ENCODE measurements around the gene ZNF302. TPM values are rescaled to one million over a fixed set of nuclear protein-coding genes. Genes with fewer than 3 reads are reported as not detected.
A peak's percentile ranks its signal among the peaks of the same experiment; 100 is the strongest.
"Not testable (repeated sequence)": the region's sequence is repeated elsewhere in the genome, so short reads cannot be mapped to it uniquely, and the experiment has no call there.

Gene ZNF302
- total RNA-seq, 1 donor from 2014 or later: 14.7 TPM

DNA sequence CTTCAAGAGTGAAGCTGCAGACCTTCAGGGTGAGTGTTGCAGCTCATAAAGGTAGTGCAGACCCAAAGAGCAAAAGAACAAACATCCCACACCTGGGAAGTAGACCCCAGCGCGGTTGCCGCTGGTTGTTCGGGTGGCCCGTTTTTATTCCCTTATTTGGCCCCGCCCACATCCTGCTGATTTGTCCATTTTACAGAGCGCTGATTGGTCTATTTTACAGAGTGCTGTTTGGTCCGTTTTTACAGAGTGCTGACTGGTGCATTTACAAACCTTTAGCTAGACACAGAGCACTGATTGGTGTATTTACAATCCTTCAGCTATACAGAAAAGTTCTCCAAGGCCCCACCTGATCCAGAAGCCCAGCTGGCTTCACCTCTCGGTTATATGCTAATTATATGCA is 1.6 kb upstream of the ZNF302 start:
- DNase-seq (ENCODE audit: low read depth): no peak
- TF ChIP-seq, protein P1, sequence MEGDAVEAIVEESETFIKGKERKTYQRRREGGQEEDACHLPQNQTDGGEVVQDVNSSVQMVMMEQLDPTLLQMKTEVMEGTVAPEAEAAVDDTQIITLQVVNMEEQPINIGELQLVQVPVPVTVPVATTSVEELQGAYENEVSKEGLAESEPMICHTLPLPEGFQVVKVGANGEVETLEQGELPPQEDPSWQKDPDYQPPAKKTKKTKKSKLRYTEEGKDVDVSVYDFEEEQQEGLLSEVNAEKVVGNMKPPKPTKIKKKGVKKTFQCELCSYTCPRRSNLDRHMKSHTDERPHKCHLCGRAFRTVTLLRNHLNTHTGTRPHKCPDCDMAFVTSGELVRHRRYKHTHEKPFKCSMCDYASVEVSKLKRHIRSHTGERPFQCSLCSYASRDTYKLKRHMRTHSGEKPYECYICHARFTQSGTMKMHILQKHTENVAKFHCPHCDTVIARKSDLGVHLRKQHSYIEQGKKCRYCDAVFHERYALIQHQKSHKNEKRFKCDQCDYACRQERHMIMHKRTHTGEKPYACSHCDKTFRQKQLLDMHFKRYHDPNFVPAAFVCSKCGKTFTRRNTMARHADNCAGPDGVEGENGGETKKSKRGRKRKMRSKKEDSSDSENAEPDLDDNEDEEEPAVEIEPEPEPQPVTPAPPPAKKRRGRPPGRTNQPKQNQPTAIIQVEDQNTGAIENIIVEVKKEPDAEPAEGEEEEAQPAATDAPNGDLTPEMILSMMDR (IDR thresholded peaks at IDR 0.05; ENCODE audit: insufficient read depth, low read length, poor library complexity, severe bottlenecking): no peak
- Histone ChIP-seq H3K36me3 (ENCODE audit: control insufficient read depth, insufficient read depth, low read length) (no peaks in the 10 kb centered on the region), H3K4me3 (ENCODE audit: low read depth, low read length) (no peak overlapping the region), H3K27me3 (ENCODE audit: control insufficient read depth, insufficient read depth, low read length) (no peaks in the 10 kb centered on the region)

DNA sequence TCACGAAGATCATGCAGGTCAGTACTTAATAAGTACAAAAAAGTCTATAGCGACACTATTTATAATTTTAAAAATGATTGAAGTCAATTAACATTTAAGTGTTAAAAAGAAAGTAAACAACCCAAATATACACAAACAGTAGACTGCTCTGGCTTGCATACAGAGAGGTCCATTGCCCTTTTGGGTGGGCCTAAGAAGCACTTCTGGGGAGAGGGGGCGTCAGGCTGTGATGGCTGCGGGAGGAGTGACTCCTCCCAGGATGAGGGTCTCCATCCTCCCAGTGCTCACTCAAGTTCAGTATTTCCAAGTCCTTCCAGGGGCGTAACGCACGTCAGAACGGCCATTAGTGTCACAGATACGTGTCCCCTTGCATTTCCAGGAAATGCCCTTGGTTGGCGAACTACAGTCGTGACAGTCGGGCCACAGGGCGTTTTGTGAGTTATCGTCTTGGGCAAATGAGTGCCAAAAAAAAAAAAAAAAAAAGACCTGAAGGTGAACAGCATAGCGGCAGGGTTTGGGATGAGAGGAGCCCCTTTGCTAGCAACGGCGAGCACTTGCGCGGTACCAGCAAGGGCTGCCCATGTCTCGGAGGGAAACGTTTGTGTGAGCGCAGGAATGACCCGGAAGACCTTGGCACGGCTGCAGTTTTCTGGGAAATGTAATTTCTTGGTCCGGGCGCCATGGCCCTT is 637 bp upstream of the ZNF302 start, which contains the start of gene SCGB2B2:
TSS of gene SCGB2B2 (minus strand) at position 463 of the 689 bp plus-strand sequence. CDS start 82,596 bp downstream, outside the sequence.
- Histone ChIP-seq H3K36me3 (ENCODE audit: control insufficient read depth, insufficient read depth, low read length) (no peaks in the 10 kb centered on the region), H3K4me3 (ENCODE audit: low read depth, low read length) (peak within 1 kb of the TSS; percentile 86), H3K27me3 (ENCODE audit: control insufficient read depth, insufficient read depth, low read length) (no peaks in the 10 kb centered on the region)
- TF ChIP-seq, protein P1 (IDR thresholded peaks at IDR 0.05; ENCODE audit: insufficient read depth, low read length, poor library complexity, severe bottlenecking): peak; percentile 15
- no peak for DNase-seq (ENCODE audit: low read depth)

DNA sequence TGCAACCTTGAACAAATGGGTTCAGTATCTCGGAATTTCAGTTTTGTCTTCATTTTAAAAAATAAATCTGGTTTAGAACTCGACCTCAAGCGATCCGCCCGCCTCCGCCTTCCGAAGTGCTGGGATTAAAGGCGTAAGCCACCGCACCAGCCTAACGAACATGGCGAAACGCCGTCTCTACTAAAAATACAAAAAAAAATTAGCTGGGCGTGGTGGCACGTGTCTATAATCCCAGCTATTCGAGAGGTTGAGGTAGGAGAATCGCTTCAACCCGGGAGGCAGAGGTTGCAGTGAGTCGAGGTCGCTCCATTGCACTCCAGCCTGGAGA is 571 bp downstream of the ZNF302 start:
- H3K27me3 ChIP-seq (ENCODE audit: control insufficient read depth, insufficient read depth, low read length): no peaks in the 10 kb centered on the region
- H3K36me3 ChIP-seq (ENCODE audit: control insufficient read depth, insufficient read depth, low read length): no peaks in the 10 kb centered on the region
- no peak for DNase-seq (ENCODE audit: low read depth)
- TF ChIP-seq, protein P1 (IDR thresholded peaks at IDR 0.05; ENCODE audit: insufficient read depth, low read length, poor library complexity, severe bottlenecking): no peak
- H3K4me3 ChIP-seq (ENCODE audit: low read depth, low read length): peak overlapping the region; percentile 86

DNA sequence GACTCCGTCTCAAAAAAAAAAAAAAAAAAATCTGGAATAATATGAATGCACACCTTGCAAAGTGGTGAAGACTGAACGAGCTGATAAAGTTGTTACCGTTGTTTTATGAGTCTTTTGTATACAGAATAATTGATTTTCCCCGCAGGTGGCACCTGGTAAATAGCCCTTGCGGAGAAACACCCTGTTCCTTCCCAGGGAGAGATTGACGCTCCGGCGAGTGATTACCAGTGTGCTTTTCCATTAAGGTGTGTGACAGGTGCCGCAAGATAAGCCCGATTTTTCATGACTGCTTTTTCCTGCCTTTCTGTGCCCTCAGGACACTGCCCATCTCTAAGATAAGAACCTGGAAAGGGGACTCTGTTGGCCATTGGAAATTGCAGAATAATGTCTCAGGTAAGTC is 943 bp downstream of the ZNF302 start:
- Histone ChIP-seq H3K4me3 (ENCODE audit: low read depth, low read length) (peak overlapping the region; percentile 86), H3K36me3 (ENCODE audit: control insufficient read depth, insufficient read depth, low read length) (no peaks in the 10 kb centered on the region), H3K27me3 (ENCODE audit: control insufficient read depth, insufficient read depth, low read length) (no peaks in the 10 kb centered on the region)
- TF ChIP-seq, protein P1 (IDR thresholded peaks at IDR 0.05; ENCODE audit: insufficient read depth, low read length, poor library complexity, severe bottlenecking): no peak
- DNase-seq (ENCODE audit: low read depth): no peak

DNA sequence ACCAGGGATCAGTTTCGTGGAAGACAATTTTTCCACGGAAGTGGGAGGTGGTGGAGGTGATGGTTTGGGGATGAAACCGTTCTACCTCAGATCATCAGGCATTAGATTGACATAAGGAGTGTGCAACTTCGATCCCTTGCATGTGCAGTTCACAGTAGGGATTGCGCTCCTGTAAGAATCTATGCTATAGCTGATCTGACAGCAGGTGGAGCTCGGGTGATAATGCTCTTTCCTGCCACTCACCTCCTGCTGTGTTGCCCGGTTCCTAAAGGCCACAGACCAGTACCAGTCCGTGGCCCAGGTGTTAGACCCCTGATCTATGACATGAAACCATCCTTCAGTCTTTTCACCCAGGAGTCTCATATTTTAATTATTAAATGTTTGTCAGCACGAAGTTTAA is 4.0 kb downstream of the ZNF302 start:
- TF ChIP-seq, protein P1 (IDR thresholded peaks at IDR 0.05; ENCODE audit: insufficient read depth, low read length, poor library complexity, severe bottlenecking): no peak
- no peaks in the 10 kb centered on the region for H3K36me3 ChIP-seq (ENCODE audit: control insufficient read depth, insufficient read depth, low read length)
- no peaks in the 10 kb centered on the region for H3K27me3 ChIP-seq (ENCODE audit: control insufficient read depth, insufficient read depth, low read length)
- H3K4me3 ChIP-seq (ENCODE audit: low read depth, low read length): no peak overlapping the region
- no peak for DNase-seq (ENCODE audit: low read depth)

DNA sequence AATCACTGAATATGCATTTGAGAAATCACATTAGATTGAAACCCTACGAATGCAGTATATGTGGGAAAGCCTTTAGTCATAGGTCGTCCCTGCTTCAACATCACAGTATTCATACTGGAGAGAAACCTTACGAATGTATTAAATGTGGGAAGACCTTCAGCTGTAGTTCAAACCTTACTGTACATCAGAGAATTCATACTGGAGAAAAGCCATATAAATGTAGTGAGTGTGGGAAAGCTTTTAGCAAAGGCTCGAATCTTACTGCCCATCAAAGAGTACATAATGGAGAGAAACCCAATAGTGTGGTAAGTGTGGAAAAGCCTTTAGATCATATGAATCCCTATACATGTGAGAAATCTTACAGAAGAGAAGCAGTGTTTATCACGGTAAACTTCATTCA is 7.8 kb downstream of the ZNF302 start:
- H3K36me3 ChIP-seq (ENCODE audit: control insufficient read depth, insufficient read depth, low read length); DNase-seq (ENCODE audit: low read depth); H3K27me3 ChIP-seq (ENCODE audit: control insufficient read depth, insufficient read depth, low read length); H3K4me3 ChIP-seq (ENCODE audit: low read depth, low read length): not testable (repeated sequence)
